KOPT-K1 (cell line): Measurements from ENCODE around the gene EFNB2.

Experiments
- H3K27ac ChIP-seq: fragments of 200-600 bp; sonication (generic); 2 replicates; pipeline ENCODE4 v1.5.1; 2016; ENCODE audit warnings: antibody characterized with exemption, mild to moderate bottlenecking, low read depth, low read length; ENCODE audit not compliant: poor library complexity, severe bottlenecking
- H3K36me3 ChIP-seq: fragments of 200-600 bp; sonication (generic); 2 replicates; pipeline ENCODE4 v1.5.1; 2017; ENCODE audit warnings: antibody characterized with exemption, mild to moderate bottlenecking, low read length, moderate library complexity; ENCODE audit not compliant: insufficient read depth
- H3K9me3 ChIP-seq: fragments of 200-600 bp; sonication (generic); 2 replicates; pipeline ENCODE4 v1.5.1; 2017; ENCODE audit warnings: antibody characterized with exemption, low read length, mild to moderate bottlenecking; ENCODE audit not compliant: insufficient read depth, poor library complexity, severe bottlenecking

EFNB2 gene

GRCh38 chr13:106474912-106475311 is 60.5 kb downstream of the EFNB2 start:
- Histone ChIP-seq H3K36me3 (no peaks in the 10 kb centered on the region), H3K27ac (no peak overlapping the region), H3K9me3 (no peaks in the 10 kb centered on the region)

DNA sequence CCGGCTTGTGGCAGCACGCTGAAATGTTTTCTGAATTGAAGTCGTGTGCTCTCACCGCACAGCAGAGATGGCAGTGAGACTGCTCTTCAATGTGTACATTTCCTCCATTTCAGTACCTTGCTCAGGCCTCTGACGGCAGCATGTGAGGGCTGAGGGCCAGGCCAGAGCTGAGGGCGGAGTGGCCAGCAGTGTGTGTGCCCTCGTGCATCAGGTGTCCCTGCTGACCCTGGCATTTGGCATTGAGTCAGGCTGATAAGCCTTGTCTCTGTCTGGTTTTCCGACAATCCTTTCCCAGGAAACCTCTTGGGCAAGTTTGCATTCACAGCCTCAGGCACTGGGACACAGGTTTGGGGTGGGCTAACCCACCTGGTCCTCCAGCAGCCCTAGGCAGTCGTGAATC is 62.3 kb downstream of the EFNB2 start:
- no peak overlapping the region for H3K27ac ChIP-seq

GRCh38 chr13:106472621-106473020 is 62.8 kb downstream of the EFNB2 start:
- Histone ChIP-seq H3K9me3 (no peaks in the 10 kb centered on the region), H3K36me3 (no peaks in the 10 kb centered on the region), H3K27ac (no peak overlapping the region)

More for the DNA sequence above, 62.3 kb downstream of the EFNB2 start:
- Histone ChIP-seq H3K36me3 (no peaks in the 10 kb centered on the region), H3K9me3 (no peaks in the 10 kb centered on the region)

DNA sequence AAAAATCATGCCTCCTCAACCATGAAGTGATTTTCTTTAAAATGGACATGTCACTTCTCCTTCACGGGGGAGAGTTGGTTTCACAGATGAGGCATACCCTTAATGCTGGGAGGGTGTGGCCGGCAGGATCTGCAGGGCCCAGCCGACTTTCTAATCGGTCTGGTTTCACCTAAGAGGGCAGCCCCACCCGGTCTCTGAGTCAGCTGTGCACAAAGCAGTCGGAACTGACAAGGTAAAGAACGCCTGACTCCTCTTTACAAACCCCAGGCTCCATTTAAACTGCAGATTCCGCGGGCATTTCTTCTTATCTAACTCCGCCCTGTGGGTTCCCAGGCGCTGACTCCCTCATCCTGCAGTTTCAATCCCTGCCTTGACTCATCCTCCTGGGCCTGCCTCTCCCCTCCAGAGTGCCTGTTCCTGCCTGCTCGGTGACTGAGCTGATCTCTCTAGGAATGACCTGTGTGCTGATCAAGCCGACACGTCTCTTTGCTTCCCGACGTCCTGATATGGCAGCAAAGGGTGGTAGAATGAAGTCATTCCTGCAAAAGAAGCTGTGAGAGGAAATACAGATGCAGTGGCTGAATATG is 63.4 kb downstream of the EFNB2 start:
- Histone ChIP-seq H3K9me3 (no peaks in the 10 kb centered on the region), H3K27ac (no peak overlapping the region), H3K36me3 (no peaks in the 10 kb centered on the region)

DNA sequence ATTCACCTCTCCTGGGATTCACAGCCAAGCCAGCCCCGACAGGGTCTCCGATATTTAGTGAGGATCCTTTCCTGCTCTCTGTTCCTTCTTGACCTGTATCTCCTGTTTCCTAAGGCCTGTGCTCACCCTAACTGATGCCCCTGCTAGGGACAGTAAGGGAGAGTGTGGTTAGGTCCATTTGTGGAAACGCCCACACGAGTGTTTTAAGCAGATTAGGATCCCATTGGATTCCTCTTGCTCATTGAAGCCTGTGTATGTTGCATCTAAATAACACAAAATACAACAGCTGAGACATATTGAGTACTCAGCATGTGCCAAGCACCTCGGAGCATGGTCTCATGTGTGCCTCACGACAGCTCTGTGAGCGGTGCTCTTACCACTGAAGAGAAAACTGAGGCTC is 64.9 kb downstream of the EFNB2 start:
- H3K36me3 ChIP-seq, result no peaks in the 10 kb centered on the region
- no peaks in the 10 kb centered on the region for H3K9me3 ChIP-seq
- no peak overlapping the region for H3K27ac ChIP-seq

DNA sequence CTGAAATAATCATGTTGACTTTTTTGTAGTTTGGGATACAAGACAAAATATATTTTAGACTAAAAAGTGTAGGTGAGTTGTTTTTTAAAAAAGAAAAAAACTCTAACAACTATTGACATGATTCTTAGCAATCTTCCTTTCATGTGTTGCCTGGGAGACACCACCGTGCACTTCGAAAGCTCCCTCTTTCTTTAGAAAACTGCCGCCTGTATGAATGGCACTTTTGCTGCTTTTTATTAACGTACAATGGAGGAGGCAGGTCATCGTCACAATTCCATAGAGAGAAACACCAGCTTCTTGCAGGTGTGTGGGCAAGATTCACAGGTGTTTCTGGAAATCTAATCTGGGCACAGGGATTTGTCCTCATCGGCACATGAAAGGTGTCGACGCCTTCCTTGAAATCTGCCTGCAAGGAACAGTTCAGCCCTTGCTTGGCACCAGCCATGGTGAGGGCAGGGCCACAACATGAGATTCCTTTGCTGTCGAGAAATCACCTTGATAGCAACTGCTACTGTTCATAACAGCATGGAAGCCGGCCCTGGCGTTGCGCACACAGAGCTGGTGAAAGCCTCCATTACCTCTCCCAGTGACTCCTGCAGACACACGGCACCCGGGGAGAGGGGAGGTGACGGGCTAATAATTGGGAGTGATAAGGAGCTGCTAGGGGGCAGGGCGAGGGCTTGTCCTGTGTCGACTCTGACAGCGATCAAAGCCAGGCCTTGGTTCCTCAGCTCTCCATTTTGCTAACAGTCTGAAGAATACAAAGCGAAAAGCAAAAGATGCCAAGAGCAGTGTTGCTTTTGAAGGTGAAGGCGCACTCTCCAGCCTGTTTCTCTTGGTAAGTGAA is 66.5 kb downstream of the EFNB2 start:
- Histone ChIP-seq H3K36me3 (no peaks in the 10 kb centered on the region), H3K27ac (no peak overlapping the region), H3K9me3 (no peaks in the 10 kb centered on the region)

GRCh38 chr13:106468207-106468606 is 67.3 kb downstream of the EFNB2 start:
- Histone ChIP-seq H3K27ac (no peak overlapping the region), H3K36me3 (no peaks in the 10 kb centered on the region), H3K9me3 (no peaks in the 10 kb centered on the region)

- Histone ChIP-seq H3K9me3 (no peaks in the 10 kb centered on the region), H3K36me3 (no peaks in the 10 kb centered on the region), H3K27ac (no peak overlapping the region)
Observed at GRCh38 chr13:106467427-106468122, 67.9 kb downstream of the EFNB2 start.

- Histone ChIP-seq H3K27ac (no peak overlapping the region), H3K9me3 (no peaks in the 10 kb centered on the region), H3K36me3 (no peaks in the 10 kb centered on the region)
Observed at GRCh38 chr13:106466691-106467426, 68.6 kb downstream of the EFNB2 start.

DNA sequence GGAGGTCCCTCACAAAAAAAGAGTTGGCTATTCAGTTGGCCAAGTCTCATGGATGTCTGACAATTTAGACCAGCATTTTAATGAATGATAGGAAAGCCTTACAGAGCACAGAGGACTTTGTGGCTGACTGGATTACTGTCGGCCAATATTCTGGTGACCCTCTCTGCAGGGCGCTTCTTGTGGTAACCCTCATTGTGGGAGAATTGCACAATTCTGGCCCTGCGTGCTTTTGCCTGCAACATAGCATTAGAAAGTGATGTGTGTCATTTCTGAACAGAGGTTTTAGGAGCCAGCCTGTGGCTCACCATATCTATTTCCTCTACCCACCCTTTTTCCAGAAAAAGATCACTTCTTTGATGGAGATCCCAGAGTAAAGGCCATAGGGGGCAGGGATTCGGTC is 71.4 kb downstream of the EFNB2 start:
- H3K27ac ChIP-seq, result no peak overlapping the region
- H3K36me3 ChIP-seq, result no peaks in the 10 kb centered on the region
- H3K9me3 ChIP-seq, result no peaks in the 10 kb centered on the region

GRCh38 chr13:106462710-106463109 is 72.8 kb downstream of the EFNB2 start:
- Histone ChIP-seq H3K36me3 (no peaks in the 10 kb centered on the region), H3K27ac (no peak overlapping the region), H3K9me3 (no peaks in the 10 kb centered on the region)

DNA sequence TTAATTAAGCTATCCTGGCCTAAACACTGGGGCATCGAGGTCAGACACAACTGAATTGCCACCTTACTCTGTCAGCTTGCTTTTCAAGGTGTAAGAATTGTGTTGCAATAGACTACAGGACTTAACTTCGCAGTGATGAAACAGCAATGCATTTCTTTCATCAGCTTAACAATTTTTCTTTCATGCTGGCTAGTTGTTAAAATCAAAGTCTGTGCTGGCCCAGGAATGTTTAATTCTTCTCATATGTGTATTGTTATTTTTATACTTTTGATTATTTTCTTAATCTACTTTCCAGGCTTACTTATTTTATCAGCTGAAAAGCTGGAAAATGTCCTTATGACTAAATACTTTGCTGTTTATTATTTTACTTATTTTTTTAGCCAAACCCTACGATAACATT is 79.7 kb downstream of the EFNB2 start:
- Histone ChIP-seq H3K9me3 (no peaks in the 10 kb centered on the region), H3K36me3 (no peaks in the 10 kb centered on the region), H3K27ac (no peak overlapping the region)

DNA sequence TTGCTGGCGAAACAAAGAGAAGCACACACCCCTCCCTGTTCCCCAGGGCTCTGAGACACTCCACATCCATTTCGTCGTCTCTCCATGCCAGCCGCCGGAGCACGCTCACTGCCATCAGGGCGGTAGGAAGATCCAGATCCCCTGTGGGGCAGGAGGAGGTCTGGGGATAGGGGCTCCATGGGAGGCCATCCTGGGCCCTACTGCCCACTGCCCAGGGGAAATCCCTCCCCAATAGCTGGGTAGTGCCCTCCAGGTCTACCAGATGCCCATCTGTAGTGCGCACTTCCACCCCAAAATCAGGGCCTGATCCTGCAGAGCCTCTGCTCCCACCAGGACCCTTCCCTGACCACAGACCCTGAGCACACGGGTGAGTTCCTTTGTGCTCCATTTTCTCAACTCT is 80.3 kb downstream of the EFNB2 start:
- Histone ChIP-seq H3K27ac (no peak overlapping the region), H3K9me3 (no peaks in the 10 kb centered on the region), H3K36me3 (no peaks in the 10 kb centered on the region)

- Histone ChIP-seq H3K27ac (no peak overlapping the region), H3K9me3 (no peaks in the 10 kb centered on the region), H3K36me3 (no peaks in the 10 kb centered on the region)
Observed at GRCh38 chr13:106453101-106453500, 82.4 kb downstream of the EFNB2 start.

- Histone ChIP-seq H3K36me3 (no peaks in the 10 kb centered on the region), H3K27ac (no peak overlapping the region), H3K9me3 (no peaks in the 10 kb centered on the region)
Observed at GRCh38 chr13:106450991-106451390, 84.5 kb downstream of the EFNB2 start.
